GM04504 (cell line): ENCODE measurements around the gene DHRSX.
"Not testable (repeated sequence)": the region's sequence is repeated elsewhere in the genome, so short reads cannot be mapped to it uniquely, and the experiment has no call there.

Experiments used
- DNase-seq: peaks from one replicate; pipeline ENCODE4 v3.0.0-alpha.2; 2012; ENCODE audit warnings: low read depth

DHRSX gene

DNA sequence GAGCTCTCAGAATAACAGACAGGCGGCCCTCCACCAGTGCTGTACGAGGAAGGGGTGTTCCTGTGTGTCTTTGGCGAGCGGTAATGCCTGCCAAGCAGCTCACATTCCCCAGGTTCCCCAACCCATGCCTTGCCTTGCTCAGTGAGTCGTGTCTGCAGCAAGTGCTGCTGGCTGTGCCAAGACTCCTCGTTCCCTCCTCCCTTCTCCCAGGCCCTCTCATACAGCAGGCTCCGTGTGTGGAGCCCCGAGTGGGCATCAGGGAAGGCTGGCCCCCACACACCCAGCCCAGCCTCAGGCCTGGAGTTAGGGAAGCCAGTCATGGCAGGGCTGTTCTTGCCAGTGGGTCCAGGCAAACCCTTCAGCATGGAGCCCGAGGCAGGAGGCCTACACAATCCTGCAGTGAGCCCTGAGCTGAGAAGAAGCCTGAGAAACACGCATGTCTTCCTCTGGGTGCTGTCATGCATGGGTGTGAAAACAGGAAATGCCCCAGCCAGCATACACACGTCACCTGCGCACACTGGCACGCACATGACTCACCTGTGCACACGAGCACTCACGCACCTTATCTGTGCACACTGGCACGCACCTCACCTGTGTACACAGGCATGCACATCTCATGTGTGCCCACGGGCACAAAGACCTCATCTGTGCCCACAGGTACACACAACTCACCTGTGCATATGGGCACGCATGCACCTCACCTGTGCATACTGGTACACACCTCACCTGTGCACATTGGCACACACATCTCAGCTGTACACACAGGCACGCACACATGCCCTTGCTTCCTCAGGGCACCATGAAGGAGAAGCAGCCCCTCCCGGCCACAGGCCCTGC is 238.7 kb downstream of the DHRSX start:
- no peak for DNase-seq

DNA sequence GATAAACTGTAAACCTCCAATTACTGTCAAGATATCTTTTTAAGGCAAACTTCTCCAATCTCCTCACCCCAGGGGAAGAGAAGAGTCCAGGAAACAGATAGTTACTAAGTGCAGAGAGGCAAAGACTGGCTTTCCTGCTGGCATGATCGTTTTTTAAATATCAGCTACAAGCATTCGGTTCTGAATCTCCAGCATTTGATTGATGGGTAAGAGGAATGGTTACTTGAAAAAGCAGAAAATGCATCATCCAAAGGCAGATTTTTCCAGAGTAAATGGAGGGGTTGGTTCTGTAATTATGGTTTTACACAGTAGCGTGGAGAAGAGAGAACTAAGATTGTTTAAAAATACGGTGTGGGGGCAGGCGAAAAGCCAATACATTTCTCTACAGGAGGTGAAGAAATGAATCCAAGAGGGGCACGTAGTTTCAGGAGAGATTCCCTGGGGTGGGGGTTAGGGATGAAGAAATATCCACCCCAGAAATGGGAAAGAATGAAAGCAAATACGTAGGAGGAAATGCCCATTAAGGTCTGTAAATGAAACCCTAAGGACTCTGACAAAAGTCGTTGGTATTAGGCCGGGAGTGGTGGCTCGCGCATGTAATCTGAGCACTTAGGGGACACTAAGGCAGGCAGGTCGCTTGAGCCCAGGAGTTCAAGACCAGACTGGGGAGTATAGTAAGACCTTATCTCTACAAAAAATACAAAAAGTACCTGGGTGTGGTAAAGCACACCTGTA is 248.3 kb downstream of the DHRSX start:
- DNase-seq: no peak

DNA sequence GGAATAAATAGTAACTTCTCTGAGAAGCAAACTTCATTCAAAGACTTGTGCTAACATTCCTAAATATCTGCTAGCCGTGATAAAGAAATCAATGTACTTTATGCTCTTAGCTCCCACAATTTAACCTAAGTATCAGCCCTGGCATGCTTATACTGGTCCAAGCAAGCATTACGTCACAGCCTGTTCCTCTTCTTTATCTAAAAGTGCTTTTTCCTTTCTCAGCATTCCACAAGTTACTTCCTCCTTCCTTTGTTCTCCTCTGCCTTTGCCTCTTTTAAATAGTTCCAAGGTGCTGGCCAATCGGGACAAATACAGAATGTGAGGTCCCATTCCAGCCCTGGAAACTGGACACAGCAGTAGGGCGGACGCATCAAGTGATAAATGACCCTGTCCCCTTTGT is 249.6 kb downstream of the DHRSX start:
- no peak for DNase-seq

DNA sequence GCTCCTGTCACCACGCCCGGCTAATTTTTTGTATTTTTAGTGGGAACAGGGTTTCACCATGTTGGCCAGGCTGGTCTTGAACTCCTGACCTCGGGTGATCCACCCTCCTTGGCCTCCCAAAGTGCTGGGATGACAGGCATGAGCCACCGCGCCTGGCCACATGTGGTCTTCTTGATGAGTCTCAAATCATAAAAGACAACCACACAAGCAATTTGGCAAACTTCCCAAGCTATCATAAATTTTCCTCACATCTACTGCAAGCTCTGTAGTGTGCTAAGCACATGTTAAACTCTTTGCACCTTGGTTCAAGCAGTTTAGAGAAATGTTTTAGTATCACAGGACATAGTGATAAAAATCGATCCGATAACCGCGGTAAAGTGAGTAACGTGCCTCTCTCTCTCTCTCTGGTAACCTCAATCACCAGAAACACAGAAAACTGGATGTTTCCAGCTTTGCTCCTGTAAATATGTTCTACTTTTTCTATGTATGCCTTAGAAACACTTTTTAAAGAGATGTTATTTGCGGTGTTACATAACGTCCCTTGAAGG is 256.8 kb downstream of the DHRSX start:
- DNase-seq: peak; percentile 83

DNA sequence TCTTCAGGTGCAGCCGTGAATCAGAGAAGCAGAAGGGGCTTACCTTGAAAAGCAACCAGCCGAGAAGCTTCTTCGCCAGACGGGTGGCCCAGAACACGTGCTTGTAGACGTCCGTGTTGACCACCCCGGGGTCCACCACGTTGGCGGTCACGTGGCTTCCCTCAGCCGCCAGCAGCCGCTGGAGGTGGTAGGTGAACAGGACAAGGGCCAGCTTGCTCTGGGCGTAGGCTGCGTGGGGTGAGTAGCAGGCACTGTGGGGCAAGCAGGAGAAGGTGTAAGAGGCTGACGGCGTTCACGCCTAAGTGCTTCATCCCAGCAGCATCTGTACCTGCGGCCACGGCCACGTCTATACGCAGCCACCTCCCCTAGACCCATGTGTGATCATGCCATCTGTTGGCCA is 257.8 kb downstream of the DHRSX start:
- no peak for DNase-seq

DNA sequence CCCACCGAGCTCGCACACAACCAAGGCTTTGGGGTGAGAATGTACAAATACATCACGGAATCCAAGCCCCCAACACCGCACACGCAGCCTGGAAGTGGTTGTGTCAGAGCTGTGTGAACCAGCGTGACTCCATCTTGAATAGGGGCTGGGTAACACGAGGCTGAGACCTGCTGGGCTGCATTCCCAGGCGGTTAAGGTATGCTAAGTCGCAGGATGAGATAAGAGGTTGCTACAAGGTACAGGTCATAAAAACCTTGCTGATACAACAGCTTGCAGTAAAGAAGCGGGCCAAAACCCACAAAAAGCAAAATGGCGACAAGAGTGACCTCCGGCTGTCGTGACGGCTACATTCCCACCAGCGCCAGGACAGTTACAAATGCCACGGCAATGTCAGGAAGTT is 258.4 kb downstream of the DHRSX start:
- no peak for DNase-seq

DNA sequence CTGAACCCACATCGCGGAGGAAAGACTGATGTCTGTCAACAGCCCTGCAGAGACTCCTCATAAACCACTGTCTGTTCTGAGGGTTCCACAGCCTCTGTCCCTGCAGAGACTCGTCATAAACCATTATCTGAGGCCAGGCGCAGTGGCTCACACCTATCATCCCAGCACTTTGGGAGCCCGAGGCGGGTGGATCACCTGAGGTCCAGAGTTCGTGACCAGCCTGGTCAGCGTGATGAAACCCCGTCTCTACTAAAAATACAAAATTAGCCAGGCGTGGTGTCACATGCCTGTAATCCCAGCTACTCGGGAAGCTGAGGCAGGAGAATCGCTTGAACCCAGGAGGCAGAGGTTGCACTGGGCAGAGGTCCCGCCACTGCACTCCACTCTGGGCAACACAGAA is 259.3 kb downstream of the DHRSX start:
- not testable (repeated sequence) for DNase-seq

DNA sequence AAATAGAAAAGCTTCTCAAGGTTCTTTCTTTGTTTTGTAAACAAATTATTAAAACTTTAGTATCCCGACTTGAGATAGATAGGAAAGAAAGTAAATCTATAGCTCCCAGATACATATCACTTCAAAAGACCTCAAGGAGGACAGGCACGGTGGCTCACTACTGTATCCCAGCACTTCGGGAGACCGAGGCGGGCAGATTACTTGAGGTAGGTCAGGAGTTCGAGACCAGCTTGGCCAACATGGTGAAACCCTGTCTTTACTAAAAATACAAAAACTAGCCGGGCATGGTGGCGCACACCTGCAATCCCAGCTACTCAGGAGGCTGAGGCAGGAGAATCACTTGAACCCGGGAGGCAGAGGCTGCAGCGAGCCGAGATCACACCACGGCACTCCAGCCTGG is 260.0 kb downstream of the DHRSX start:
- not testable (repeated sequence) for DNase-seq

DNA sequence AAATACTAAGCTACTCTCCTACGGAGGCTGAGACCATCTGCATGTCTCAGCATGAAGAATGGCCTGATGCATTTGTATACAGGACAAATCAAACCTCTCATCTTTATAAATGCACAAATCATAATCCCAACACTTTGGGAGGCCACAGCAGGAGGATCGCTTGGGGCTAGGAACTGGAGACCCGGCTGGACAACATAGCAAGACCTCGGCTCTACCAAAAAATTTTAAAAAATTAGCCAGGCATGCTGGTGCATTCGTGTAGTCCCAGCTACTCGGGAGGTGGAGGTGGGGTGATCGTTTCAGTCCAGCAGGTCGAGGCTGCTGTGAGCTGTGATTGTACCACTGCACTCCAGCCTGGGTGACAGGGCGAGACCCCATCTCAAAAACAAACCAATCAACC is 262.8 kb downstream of the DHRSX start:
- no peak for DNase-seq

DNA sequence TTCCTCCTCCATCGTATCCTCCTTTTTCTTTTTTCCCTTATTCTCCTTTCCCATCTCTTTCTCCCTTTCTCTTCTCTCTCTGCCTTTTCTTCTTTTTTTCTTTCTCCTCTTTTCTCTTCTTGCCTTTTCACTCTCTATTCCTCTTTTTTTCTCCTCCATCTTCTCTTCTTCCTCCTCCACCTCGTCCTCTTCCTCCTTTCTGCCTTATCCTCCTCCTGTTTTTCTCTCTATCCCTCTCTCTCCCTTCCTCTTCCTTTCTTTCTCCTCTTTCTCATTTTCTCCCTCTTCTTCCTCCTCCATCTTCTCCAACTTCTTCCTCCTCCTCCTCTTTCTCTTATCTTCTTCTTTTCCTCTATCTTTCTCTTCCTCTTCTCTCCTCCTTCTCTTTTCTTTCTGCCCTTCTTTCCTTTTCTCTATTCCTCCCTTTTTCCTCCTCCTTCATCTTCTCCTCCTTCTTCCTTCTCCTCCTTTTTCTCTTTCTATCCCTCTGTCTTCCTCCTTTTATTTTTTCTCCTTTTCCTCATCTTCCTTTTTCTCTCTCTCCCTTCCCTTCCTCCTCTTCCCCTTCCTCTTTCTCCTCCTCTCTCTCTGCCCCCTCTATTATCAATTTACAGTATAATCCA is 269.1 kb downstream of the DHRSX start:
- no peak for DNase-seq

DNA sequence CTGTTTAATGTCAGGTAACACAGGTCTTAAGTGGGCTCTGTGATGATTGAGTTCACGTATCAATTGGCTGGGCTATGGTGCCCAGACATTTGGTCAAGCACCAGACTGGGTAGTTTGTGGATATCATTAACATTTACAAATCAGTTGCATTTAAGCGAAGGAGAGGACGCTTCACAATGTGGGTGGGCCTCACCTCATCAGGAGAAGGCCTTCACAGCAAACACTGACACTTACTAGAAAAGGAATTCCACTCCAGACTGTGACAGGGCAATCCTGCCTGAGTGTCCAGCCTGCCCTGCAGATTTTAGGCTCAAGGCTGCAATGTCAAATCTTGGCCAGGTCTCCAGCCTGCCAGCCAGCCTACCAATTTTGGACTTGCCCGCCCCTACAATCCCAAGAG is 270.3 kb downstream of the DHRSX start:
- DNase-seq: no peak

DNA sequence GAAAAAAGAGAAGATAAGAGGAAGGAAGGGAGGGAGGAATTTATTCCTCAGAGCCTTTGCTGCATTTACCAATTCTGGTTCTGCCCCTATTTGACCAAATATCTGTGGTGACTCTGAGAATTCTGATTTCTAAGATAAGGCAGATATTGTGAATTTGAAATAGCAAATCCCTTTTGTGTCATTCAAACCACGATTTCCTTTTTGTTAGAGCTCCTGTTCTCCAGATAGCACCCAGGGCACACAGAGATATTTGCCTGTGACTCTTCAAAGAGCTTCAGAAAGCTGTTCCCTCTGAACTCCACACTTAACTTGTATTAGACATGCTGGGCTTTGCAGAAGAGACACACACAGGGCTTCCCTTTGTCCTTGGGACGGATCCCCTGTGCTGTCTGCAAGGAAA is 272.2 kb downstream of the DHRSX start:
- no peak for DNase-seq

DNA sequence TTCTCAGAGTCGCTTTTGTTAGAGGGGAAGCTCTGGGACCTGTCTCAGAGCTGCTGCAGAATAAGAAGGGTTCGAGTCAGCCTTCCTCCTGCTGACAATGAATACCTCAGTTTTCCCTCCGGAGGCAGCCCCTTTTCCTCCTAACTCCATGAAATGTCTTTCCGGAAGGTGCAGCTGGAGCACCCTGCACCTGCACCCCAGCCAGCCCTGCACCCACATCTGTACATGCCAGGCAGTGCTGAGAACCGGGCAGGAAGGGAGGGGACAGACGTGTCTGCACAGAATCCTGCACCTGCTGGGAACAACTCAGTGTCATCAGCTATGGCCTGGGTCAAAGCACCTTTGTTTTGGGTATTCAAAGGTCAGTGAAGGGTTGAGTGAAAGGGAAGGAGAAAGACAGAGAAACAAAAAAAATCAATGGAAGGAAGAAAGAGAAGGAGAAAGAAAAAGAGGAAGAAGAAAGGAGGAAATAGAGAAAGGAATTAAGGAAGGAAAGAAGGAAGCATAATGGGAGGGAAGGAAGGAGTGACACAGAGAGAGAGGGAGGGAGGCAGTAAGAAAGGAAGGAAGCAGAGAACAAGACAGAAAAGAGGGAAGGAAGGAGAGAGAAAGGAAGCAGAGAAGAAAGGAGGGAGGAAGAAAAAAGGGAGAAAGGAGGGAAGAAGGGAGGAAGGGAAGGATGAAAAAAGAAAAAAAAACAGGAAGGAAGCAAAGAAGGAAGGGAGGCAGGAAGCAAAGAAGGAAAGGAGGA is 273.7 kb downstream of the DHRSX start:
- no peak for DNase-seq

DNA sequence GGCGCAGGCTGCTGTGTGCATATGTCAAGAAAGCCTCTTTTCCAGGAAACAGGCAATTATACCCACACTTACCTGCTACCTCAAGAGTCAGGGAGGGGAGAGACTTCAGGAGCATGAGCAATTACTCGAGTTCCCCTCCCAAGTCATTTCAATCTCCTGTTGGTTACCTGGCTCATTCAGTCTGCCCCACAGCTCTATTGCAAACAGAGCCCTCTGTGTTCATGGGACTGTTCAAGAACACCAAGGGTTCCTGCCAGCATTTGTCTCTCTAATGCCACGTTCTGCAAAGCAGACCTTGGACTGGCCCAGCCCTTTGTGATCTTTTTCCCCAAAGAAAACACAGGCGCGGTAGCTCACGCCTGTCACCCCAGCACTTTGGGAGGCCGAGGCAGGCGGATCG is 274.6 kb downstream of the DHRSX start:
- no peak for DNase-seq

DNA sequence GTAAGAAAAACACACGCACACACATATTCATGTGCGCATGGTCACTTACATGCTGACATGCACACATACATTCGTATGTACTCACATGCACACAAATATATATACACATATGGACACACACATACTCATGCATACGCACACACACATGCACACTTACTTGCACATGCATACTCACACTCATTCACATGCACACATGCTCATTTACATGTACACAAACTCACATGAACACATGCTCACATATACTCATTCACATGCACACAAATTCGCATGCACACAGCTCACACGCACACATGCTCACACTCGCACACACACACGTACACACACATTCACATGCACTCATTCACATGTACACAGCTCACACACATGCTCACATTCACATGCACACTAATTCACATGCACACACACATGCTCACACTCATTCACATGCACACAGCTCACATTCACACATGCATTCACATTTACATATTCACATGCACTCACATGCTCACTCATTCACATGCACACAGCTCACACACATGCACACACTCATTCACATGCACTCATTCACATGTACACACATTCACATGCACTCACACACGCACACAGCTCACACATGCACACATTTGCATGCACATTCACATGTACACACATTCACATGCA is 276.1 kb downstream of the DHRSX start:
- DNase-seq: no peak

DNA sequence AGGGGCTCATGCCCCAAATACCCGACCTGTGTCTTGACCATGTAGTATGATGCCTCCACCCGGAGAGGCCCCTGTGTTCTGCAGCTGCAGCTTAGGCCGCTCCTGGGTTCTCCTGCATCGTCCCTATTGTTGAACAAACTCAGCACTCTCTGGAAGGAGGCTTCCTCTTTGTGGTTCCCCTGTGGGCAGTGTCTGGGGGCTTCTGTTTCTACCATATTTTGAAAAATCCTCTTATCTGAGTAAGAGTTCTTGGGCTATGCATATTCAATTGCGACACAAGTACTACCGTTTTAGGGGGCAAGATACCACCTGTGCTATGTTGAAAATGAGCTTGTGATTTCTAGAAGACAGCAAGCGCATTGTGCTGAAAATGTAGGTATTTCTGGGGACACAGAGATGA is 276.6 kb downstream of the DHRSX start:
- DNase-seq: no peak

DNA sequence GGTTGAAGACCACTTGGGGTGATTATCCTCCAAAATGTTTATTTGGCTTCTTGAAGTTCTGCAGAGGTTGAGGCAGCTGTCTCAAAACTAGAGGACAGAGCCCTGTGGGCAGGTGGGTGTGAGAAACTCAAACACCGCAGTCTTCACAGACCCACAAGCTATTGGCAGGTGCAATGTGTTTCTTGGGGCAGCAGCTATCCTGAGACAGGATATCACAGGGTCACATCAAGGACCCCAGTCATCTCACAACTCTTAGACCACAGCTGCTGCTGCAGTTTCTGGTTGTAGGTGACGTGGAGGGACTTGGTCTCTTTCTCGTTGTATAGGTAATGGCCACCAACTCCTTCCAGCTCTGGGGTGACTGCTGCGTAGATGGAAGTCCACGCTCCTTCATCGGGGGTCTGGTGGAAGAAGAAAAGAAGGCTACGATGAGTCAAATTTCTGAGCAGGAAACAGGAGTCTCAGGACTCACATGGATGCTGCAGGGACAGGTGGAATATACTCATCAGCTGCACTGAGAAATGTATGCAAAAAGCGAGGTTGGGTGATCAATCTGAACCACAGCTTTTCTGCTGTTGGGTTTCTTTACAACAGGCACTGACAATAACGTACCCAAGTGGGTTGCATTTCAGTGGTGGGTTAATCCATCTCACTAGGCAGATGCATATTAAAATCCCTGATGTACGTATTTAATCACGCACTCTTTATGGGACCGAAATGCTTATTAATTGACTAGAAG is 279.8 kb downstream of the DHRSX start:
- DNase-seq: no peak

DNA sequence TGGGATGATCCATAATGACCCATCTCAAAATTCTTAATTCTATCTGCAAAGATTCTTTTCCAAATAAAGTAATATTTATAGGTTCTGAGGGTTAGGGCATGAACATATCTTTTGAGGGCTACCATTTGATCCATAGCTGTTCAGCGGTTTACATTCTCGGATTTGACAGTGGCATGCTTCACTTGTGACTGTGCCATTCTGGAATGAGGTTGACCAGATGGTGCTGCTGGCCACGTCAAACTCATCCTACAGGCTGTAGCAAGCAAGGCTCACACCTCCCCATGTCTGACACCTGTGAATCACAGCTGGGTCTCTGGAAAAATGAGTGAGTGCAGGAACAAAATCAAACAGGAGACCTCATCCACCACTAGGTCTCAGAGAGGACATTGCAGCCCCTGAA is 280.5 kb downstream of the DHRSX start:
- DNase-seq: no peak

DNA sequence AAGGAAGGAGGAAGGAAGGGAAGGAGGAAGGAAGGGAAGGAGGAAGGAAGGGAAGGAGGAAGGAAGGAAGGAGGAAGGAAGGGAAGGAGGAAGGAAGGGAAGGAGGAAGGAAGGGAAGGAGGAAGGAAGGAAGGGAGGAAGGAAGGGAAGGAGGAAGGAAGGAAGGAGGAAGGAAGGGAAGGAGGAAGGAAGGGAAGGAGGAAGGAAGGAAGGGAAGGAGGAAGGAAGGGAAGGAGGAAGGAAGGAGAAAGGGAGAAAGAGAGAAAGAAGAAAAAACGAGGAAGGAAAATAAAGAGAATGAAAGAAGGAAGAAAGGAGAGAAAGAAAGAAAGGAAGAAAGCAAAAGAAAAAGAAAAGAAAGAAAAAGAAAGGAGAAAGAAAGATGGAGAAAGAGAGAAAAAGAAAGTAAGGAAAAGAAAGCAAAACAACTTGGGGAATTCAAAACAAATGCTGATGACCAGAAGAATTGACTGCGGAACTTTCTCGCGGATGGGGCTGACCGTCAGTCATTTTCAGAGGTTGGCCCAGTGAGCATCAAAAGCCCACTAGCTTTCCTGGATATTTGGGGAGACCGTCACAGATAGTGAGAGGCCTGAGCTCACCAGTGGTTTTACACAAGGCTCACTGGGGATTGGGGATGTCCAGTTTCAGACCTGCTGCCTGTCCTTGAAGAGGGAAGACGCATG is 286.5 kb downstream of the DHRSX start:
- DNase-seq: not testable (repeated sequence)

DNA sequence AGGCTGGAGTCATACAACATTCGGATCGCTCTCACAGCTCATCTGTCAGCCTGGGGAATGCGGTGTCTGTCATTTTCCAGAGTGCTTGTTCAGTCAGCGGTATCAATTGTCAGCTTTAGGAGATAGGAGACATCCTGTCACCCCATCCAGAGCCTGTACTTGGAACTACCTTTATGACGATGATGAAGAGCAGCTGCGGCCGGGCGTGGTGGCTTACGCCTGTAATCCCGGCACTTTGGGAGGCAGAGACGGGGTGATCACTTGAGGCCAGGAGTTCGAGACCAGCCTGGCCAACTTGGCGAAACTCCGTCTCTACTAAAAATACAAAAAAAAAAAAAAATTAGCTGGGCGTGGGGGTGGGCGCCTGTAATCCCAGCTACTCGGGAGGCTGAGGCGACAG is 289.1 kb downstream of the DHRSX start:
- DNase-seq: not testable (repeated sequence)
